Tibial nerve (tissue), 4 donors: ENCODE results near the gene ISG15.

Experiments used
- EP300 ChIP-seq, 2 donors: sonication (generic); formaldehyde crosslinking; IDR thresholded peaks; one replicate each; pipeline ENCODE4 v1.6.1; 2017; ENCODE audit warnings: antibody characterized with exemption in 2 of 2, mild to moderate bottlenecking in 1 of 2
- POLR2A ChIP-seq, 2 donors: fragments of 450-650 bp; IDR thresholded peaks; one replicate each; pipeline ENCODE4 v1.6.1; 2017; ENCODE audit warnings: antibody characterized with exemption in 2 of 2, mild to moderate bottlenecking in 2 of 2, moderate library complexity in 2 of 2
- TF ChIP-seq, protein P1 (sequence below), 5 experiments: fragments of 200-600 bp in 3 of 5; fragments of 450-650 bp in 2 of 5; sonication (generic) in 3 of 5; IDR thresholded peaks; one replicate each; pipeline ENCODE4 v1.5.1; 2016 to 2019; ENCODE audit warnings: antibody characterized with exemption in 5 of 5, mild to moderate bottlenecking in 3 of 5, moderate library complexity in 2 of 5

DNA sequence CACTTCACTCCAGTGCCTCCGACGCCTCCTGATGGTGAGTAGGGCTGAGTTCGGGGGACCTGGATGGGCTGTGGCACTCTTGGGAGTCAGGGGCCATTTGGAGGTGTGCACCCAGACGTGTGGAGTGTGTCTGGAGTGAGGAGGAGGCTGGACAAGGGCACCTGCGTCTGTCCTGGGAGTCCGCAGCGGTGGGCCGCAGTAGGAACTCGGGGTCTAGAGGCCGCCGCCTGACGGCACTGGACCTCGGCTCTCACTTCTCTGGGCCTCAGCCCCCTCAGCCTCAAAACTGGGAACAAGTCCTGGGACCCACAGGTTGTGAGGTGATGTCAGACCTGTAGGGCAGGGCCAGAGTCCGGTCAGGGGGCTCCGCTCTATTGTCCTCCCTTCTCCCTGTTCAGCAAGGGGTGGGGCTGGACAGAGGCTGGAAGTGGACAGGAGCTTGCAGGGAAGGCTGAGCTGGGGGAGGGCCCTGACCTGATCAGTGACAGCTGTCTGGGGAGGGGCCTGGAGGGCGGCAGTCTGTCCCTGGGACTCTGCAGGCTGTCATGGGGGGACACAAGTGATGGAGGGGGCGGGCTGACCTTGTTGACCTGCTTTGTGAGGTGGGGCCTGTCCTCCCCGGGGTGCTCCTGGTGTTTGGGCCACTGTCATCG, 22.1 kb downstream of the ISG15 start:
- TF ChIP-seq POLR2A (IDR thresholded peaks at IDR 0.05) (no peak), EP300 (IDR thresholded peaks at IDR 0.05) (no peak)
- TF ChIP-seq, protein P1, sequence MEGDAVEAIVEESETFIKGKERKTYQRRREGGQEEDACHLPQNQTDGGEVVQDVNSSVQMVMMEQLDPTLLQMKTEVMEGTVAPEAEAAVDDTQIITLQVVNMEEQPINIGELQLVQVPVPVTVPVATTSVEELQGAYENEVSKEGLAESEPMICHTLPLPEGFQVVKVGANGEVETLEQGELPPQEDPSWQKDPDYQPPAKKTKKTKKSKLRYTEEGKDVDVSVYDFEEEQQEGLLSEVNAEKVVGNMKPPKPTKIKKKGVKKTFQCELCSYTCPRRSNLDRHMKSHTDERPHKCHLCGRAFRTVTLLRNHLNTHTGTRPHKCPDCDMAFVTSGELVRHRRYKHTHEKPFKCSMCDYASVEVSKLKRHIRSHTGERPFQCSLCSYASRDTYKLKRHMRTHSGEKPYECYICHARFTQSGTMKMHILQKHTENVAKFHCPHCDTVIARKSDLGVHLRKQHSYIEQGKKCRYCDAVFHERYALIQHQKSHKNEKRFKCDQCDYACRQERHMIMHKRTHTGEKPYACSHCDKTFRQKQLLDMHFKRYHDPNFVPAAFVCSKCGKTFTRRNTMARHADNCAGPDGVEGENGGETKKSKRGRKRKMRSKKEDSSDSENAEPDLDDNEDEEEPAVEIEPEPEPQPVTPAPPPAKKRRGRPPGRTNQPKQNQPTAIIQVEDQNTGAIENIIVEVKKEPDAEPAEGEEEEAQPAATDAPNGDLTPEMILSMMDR (IDR thresholded peaks at IDR 0.05), result no peak
